Measurements from ENCODE around the gene PMAIP1.

DNA sequence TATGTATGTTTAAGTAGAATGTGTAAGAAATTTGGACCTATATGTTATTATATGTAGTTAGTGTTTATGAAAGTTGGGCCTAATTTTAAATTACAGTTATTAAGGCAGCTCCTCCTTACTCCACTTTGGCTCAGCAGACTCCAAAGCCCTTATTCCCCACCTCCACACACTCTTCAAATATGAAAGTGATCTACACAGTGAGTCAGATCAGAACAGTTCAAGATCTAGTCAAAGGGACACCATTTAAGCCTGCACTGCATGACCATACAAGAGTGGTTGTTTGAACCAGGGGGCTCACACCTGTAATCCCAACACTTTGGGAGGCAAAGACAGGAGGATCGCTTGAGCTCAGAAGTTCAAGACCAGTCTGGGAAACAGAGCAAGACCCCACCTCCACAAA lies 21.2 kb upstream of the PMAIP1 start:
- TF ChIP-seq, protein P1, sequence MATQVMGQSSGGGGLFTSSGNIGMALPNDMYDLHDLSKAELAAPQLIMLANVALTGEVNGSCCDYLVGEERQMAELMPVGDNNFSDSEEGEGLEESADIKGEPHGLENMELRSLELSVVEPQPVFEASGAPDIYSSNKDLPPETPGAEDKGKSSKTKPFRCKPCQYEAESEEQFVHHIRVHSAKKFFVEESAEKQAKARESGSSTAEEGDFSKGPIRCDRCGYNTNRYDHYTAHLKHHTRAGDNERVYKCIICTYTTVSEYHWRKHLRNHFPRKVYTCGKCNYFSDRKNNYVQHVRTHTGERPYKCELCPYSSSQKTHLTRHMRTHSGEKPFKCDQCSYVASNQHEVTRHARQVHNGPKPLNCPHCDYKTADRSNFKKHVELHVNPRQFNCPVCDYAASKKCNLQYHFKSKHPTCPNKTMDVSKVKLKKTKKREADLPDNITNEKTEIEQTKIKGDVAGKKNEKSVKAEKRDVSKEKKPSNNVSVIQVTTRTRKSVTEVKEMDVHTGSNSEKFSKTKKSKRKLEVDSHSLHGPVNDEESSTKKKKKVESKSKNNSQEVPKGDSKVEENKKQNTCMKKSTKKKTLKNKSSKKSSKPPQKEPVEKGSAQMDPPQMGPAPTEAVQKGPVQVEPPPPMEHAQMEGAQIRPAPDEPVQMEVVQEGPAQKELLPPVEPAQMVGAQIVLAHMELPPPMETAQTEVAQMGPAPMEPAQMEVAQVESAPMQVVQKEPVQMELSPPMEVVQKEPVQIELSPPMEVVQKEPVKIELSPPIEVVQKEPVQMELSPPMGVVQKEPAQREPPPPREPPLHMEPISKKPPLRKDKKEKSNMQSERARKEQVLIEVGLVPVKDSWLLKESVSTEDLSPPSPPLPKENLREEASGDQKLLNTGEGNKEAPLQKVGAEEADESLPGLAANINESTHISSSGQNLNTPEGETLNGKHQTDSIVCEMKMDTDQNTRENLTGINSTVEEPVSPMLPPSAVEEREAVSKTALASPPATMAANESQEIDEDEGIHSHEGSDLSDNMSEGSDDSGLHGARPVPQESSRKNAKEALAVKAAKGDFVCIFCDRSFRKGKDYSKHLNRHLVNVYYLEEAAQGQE (IDR thresholded peaks at IDR 0.05), result no peak
- TF ChIP-seq YY1 (IDR thresholded peaks at IDR 0.05) (no peak), TAF1 (conservative IDR thresholded peaks at IDR 0.05) (no peak), FOXA1 (IDR thresholded peaks at IDR 0.05) (no peak), RAD21 (IDR thresholded peaks at IDR 0.05) (no peak), SP1 (IDR thresholded peaks at IDR 0.05) (no peak), RXRA (IDR thresholded peaks at IDR 0.05) (no peak)
- TF ChIP-seq, protein P2, sequence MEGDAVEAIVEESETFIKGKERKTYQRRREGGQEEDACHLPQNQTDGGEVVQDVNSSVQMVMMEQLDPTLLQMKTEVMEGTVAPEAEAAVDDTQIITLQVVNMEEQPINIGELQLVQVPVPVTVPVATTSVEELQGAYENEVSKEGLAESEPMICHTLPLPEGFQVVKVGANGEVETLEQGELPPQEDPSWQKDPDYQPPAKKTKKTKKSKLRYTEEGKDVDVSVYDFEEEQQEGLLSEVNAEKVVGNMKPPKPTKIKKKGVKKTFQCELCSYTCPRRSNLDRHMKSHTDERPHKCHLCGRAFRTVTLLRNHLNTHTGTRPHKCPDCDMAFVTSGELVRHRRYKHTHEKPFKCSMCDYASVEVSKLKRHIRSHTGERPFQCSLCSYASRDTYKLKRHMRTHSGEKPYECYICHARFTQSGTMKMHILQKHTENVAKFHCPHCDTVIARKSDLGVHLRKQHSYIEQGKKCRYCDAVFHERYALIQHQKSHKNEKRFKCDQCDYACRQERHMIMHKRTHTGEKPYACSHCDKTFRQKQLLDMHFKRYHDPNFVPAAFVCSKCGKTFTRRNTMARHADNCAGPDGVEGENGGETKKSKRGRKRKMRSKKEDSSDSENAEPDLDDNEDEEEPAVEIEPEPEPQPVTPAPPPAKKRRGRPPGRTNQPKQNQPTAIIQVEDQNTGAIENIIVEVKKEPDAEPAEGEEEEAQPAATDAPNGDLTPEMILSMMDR (IDR thresholded peaks at IDR 0.05; ENCODE audit: low read depth, low read length, missing input control), result no peak
- TF ChIP-seq, protein P3, sequence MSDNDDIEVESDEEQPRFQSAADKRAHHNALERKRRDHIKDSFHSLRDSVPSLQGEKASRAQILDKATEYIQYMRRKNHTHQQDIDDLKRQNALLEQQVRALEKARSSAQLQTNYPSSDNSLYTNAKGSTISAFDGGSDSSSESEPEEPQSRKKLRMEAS (IDR thresholded peaks at IDR 0.05), result no peak
- TF ChIP-seq, protein P4, sequence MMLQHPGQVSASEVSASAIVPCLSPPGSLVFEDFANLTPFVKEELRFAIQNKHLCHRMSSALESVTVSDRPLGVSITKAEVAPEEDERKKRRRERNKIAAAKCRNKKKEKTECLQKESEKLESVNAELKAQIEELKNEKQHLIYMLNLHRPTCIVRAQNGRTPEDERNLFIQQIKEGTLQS (IDR thresholded peaks at IDR 0.05), result no peak
- TF ChIP-seq, protein P5, sequence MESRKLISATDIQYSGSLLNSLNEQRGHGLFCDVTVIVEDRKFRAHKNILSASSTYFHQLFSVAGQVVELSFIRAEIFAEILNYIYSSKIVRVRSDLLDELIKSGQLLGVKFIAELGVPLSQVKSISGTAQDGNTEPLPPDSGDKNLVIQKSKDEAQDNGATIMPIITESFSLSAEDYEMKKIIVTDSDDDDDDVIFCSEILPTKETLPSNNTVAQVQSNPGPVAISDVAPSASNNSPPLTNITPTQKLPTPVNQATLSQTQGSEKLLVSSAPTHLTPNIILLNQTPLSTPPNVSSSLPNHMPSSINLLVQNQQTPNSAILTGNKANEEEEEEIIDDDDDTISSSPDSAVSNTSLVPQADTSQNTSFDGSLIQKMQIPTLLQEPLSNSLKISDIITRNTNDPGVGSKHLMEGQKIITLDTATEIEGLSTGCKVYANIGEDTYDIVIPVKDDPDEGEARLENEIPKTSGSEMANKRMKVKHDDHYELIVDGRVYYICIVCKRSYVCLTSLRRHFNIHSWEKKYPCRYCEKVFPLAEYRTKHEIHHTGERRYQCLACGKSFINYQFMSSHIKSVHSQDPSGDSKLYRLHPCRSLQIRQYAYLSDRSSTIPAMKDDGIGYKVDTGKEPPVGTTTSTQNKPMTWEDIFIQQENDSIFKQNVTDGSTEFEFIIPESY (IDR thresholded peaks at IDR 0.05), result no peak

Measured in liver (tissue), 3 donors.